MG63 (cell line): ENCODE data around the gene ARHGAP26. TPM values are rescaled to one million over a fixed set of nuclear protein-coding genes. Genes with fewer than 3 reads are reported as not detected.

Source experiments
- DNase-seq: peaks from one replicate; pipeline ENCODE4 v3.0.0-alpha.2; 2020
- H3K27me3 ChIP-seq: fragments of 250-450 bp; sonication (Bioruptor Pico); 2 replicates; pipeline ENCODE4 v1.5.1; 2020; ENCODE audit warnings: mild to moderate bottlenecking, moderate library complexity
- H3K36me3 ChIP-seq: fragments of 250-450 bp; sonication (Bioruptor Pico); 2 replicates; pipeline ENCODE4 v1.5.1; 2020; ENCODE audit warnings: mild to moderate bottlenecking, moderate library complexity
- H3K4me3 ChIP-seq: fragments of 250-450 bp; sonication (Bioruptor Pico); 2 replicates; pipeline ENCODE4 v1.5.1; 2020; ENCODE audit warnings: mild to moderate bottlenecking, moderate library complexity
- H3K9me3 ChIP-seq: fragments of 250-450 bp; sonication (Bioruptor Pico); 2 replicates; pipeline ENCODE4 v1.5.1; 2020; ENCODE audit warnings: mild to moderate bottlenecking, moderate library complexity
- total RNA-seq: library from RNA; depleted of rRNA; stranded (reverse); fragments of >200 nt; shearing (Covaris generic); gene quantifications from 2 replicates; pipeline ENCODE4 v1.2.3, GENCODE V29; 2014; ENCODE audit warnings: low replicate concordance; rRNA removed

Gene ARHGAP26
- total RNA-seq, 1 experiment from 2014 or later: 1.3 TPM

- no peak overlapping the region for H3K4me3 ChIP-seq
Observed at GRCh38 chr5:143274952-143275351, 504.8 kb downstream of the ARHGAP26 start.

GRCh38 chr5:143275512-143276363, 505.6 kb downstream of the ARHGAP26 start:
- Histone ChIP-seq H3K36me3 (peaks cover 50% of the 10 kb centered on the region), H3K9me3 (no peaks in the 10 kb centered on the region), H3K27me3 (no peaks in the 10 kb centered on the region), H3K4me3 (no peak overlapping the region)
- no peak for DNase-seq

More at GRCh38 chr5:143274952-143275351, 504.8 kb downstream of the ARHGAP26 start:
- peaks cover 5% of the 10 kb centered on the region for H3K9me3 ChIP-seq
- DNase-seq: no peak
- H3K27me3 ChIP-seq: no peaks in the 10 kb centered on the region
- peaks cover 42% of the 10 kb centered on the region for H3K36me3 ChIP-seq

- Histone ChIP-seq H3K36me3 (peaks cover 65% of the 10 kb centered on the region), H3K27me3 (no peaks in the 10 kb centered on the region), H3K4me3 (no peak overlapping the region), H3K9me3 (no peaks in the 10 kb centered on the region)
- no peak for DNase-seq
Observed at GRCh38 chr5:143277536-143277935, 507.4 kb downstream of the ARHGAP26 start.

Other genes starting within 250 kb of the ARHGAP26 start
- 0.57 and 1.1 TPM in 2 replicates for gene FGF1, start 84.3 kb upstream of the ARHGAP26 start, total RNA-seq